SK-N-SH (cell line): Measurements from ENCODE around the gene TNRC6B. TPM values are rescaled to one million over a fixed set of nuclear protein-coding genes. Genes with fewer than 3 reads are reported as not detected.

ENCODE experiments used
- CTCF ChIA-PET: fragments of 300-600, 350-600 bp; formaldehyde crosslinking; extraction: SDS; loops from one replicate; lab custom pipeline; 2021; lab: Yijun Ruan, JAX
- POLR2A ChIA-PET: fragments of 350-600 bp; sonication (Branson Sonifier 250); formaldehyde crosslinking; extraction: SDS; loops from one replicate; lab custom pipeline; 2020; ENCODE audit warnings: antibody characterized with exemption, inconsistent platforms; lab: Yijun Ruan, JAX
- DNase-seq: peaks from one replicate; pipeline ENCODE4 v3.0.0; 2012
- H2AFZ ChIP-seq: fragments of 200-600 bp; sonication (generic); 2 replicates; pipeline ENCODE4 v1.8.1; 2016; ENCODE audit warnings: antibody characterized with exemption, mild to moderate bottlenecking, low read depth
- H3F3A ChIP-seq: fragments of 200-600 bp; sonication (generic); replicated peaks from 2 replicates; pipeline ENCODE3; 2016; ENCODE audit warnings: antibody characterized with exemption, mild to moderate bottlenecking; ENCODE audit not compliant: insufficient read depth
- H3K27ac ChIP-seq, 2 experiments: fragments of 200-500 bp in 1 of 2; fragments of 200-600 bp in 1 of 2; sonication (Bioruptor generic) in 1 of 2; sonication (generic), shearing (Covaris generic) in 1 of 2; 2 replicates each; pipeline versions ENCODE4 v1.5.1 to v1.6.1; 2014 to 2016; ENCODE audit warnings: low read depth in 2 of 2, inconsistent platforms in 1 of 2, low read length in 1 of 2, mild to moderate bottlenecking in 1 of 2, mixed read lengths in 1 of 2
- H3K27me3 ChIP-seq: fragments of 200-600 bp; sonication (generic), shearing (Covaris generic); 2 replicates; pipeline ENCODE4 v1.6.1; 2016; ENCODE audit warnings: mixed run types; ENCODE audit not compliant: insufficient read depth
- H3K36me3 ChIP-seq, 2 experiments: fragments of 200-500 bp in 1 of 2; fragments of 200-600 bp in 1 of 2; sonication (Bioruptor generic) in 1 of 2; sonication (generic) in 1 of 2; replicated peaks in 1 of 2; 2 replicates each; pipeline versions ENCODE3 to v1.5.1; 2014 to 2016; ENCODE audit warnings: low read length in 1 of 2, mild to moderate bottlenecking in 1 of 2; ENCODE audit not compliant: insufficient read depth in 2 of 2, control insufficient read depth in 1 of 2
- H3K4me1 ChIP-seq, 2 experiments: fragments of 200-500 bp in 1 of 2; fragments of 200-600 bp in 1 of 2; sonication (Bioruptor generic) in 1 of 2; sonication (generic), shearing (Covaris generic) in 1 of 2; 2 replicates each; pipeline versions ENCODE4 v1.5.1 to v1.6.1; 2014 to 2016; ENCODE audit warnings: low read depth in 1 of 2, low read length in 1 of 2, mixed run types in 1 of 2; ENCODE audit not compliant: insufficient read depth in 2 of 2, control insufficient read depth in 1 of 2
- H3K4me2 ChIP-seq: fragments of 200-600 bp; sonication (generic), shearing (Covaris generic); 2 replicates; pipeline ENCODE4 v1.6.1; 2017; ENCODE audit warnings: mixed run types
- H3K4me3 ChIP-seq, 2 experiments: fragments of 200-500 bp in 1 of 2; fragments of 200-600 bp in 1 of 2; sonication (Bioruptor generic) in 1 of 2; sonication (generic), shearing (Covaris generic) in 1 of 2; 2 replicates each; pipeline versions ENCODE4 v1.5.1 to v1.8.1; 2014 to 2016; ENCODE audit warnings: low read depth in 2 of 2, inconsistent platforms in 1 of 2, low read length in 1 of 2, mild to moderate bottlenecking in 1 of 2, mixed read lengths in 1 of 2, moderate library complexity in 1 of 2
- H3K79me2 ChIP-seq: fragments of 200-600 bp; sonication (generic); 2 replicates; pipeline ENCODE4 v1.8.1; 2017; ENCODE audit warnings: mild to moderate bottlenecking; ENCODE audit not compliant: insufficient read depth
- H3K9ac ChIP-seq: fragments of 200-600 bp; sonication (generic); 2 replicates; pipeline ENCODE4 v1.6.1; 2017; ENCODE audit warnings: mixed run types
- H3K9me2 ChIP-seq: fragments of 200-600 bp; sonication (generic); 2 replicates; pipeline ENCODE4 v1.6.1; 2017; ENCODE audit warnings: mixed run types
- H3K9me3 ChIP-seq: fragments of 200-600 bp; sonication (generic); 2 replicates; pipeline ENCODE4 v1.6.1; 2017; ENCODE audit warnings: mixed run types, mild to moderate bottlenecking, moderate library complexity
- H4K20me1 ChIP-seq: fragments of 200-600 bp; sonication (generic); 2 replicates; pipeline ENCODE4 v1.6.1; 2017; ENCODE audit warnings: mild to moderate bottlenecking, mixed run types; ENCODE audit not compliant: insufficient read depth
- CHD2 ChIP-seq: fragments of 150-350 bp; IDR thresholded peaks from 2 replicates; pipeline ENCODE4 v1.6.1; 2018; ENCODE audit warnings: low read length; ENCODE audit not compliant: partially characterized antibody
- EP300 ChIP-seq, 2 experiments: IDR thresholded peaks; 2 replicates each; pipeline versions ENCODE4 v1.4.0 to v1.6.1; 2012; ENCODE audit warnings: borderline replicate concordance in 1 of 2, low read depth in 1 of 2, low read length in 1 of 2
- FOXM1 ChIP-seq: IDR thresholded peaks from 2 replicates; pipeline ENCODE4 v1.4.0; 2012; ENCODE audit warnings: low read depth, mild to moderate bottlenecking
- IRF3 ChIP-seq: fragments of 150-350 bp; IDR thresholded peaks from 2 replicates; pipeline ENCODE4 v1.6.1; 2016; ENCODE audit warnings: mild to moderate bottlenecking, low read depth, low read length
- RCOR1 ChIP-seq: fragments of 150-350 bp; IDR thresholded peaks from 2 replicates; pipeline ENCODE4 v1.6.1; 2017; ENCODE audit warnings: antibody characterized with exemption, low read length
- RFX5 ChIP-seq: IDR thresholded peaks from 2 replicates; pipeline ENCODE4 v1.6.1; 2012; ENCODE audit warnings: mild to moderate bottlenecking, improper control_type of control experiment, low read length
- SMC3 ChIP-seq: IDR thresholded peaks from 2 replicates; pipeline ENCODE4 v1.6.1; 2012; ENCODE audit warnings: low read depth, low read length, improper control_type of control experiment
- TCF12 ChIP-seq: IDR thresholded peaks from 2 replicates; pipeline ENCODE4 v1.4.0; 2012
- TEAD4 ChIP-seq: IDR thresholded peaks from 2 replicates; pipeline ENCODE4 v1.4.0; 2012; ENCODE audit warnings: mild to moderate bottlenecking, borderline replicate concordance; ENCODE audit not compliant: insufficient read depth
- USF1 ChIP-seq: IDR thresholded peaks from 2 replicates; pipeline ENCODE4 v1.4.0; 2012; ENCODE audit warnings: low read depth, borderline replicate concordance
- USF2 ChIP-seq: fragments of 150-350 bp; IDR thresholded peaks from 2 replicates; pipeline ENCODE4 v1.6.1; 2017; ENCODE audit warnings: antibody characterized with exemption, low read length, low read depth, borderline replicate concordance
- WGBS: methylation state at CpG from one replicate; pipeline ENCODE4 v1.1.6; 2017; ENCODE audit warnings: low lambda C conversion rate; 5-methylcytosine and 5-hydroxymethylcytosine counted together
- polyA plus RNA-seq, 3 experiments: library from polyadenylated mRNA; depleted of rRNA; stranded (reverse); fragments of >200 nt; gene quantifications; 2 replicates each; pipeline ENCODE4 v1.2.3, GENCODE V29; 2012

TNRC6B gene
- polyA plus RNA-seq, 1 of the 3 experiments (the other 2 are of a cell fraction) = 1.2 TPM

GRCh38 chr22:40247976-40248375 lies 70.3 kb downstream of the TNRC6B start:
- Histone ChIP-seq H3K36me3 (no peaks in the 10 kb centered on the region), H3K4me1 (peaks cover 0 to 5% of the 10 kb centered on the region in 2 experiments; a peak in 1 of 4 replicates), H2AFZ (no peak overlapping the region), H3K27ac (no peak overlapping the region), H3K79me2 (peaks cover 19% of the 10 kb centered on the region), H3K9me2 (no peaks in the 10 kb centered on the region), H3K9ac (no peak overlapping the region), H3K4me2 (no peak overlapping the region), H3F3A (no peaks in the 10 kb centered on the region), H3K27me3 (no peaks in the 10 kb centered on the region), H3K4me3 (no peak overlapping the region), H3K9me3 (no peaks in the 10 kb centered on the region), H4K20me1 (no peaks in the 10 kb centered on the region)
- CTCF ChIA-PET = no interaction called here
- no peak for TF ChIP-seq IRF3
- no peak for TF ChIP-seq RCOR1
- 82% methylated on average over 3 of the region's 6 CpGs for WGBS
- POLR2A ChIA-PET = no interaction called here
- no peak for DNase-seq

GRCh38 chr22:40249286-40249685 lies 71.6 kb downstream of the TNRC6B start:
- H3K79me2 ChIP-seq = peaks cover 10% of the 10 kb centered on the region
- no peaks in the 10 kb centered on the region for H4K20me1 ChIP-seq
- TF ChIP-seq USF2 = no peak
- TF ChIP-seq EP300 (IDR thresholded peaks at IDR 0.05; ENCODE audit: borderline replicate concordance in 1 of 2, low read depth in 1 of 2, low read length in 1 of 2) = no peak
- no peak for TF ChIP-seq CHD2
- no peak for TF ChIP-seq FOXM1
- TF ChIP-seq USF1 = no peak
- no peak for TF ChIP-seq TCF12
- TF ChIP-seq SMC3 = no peak
- no peak for TF ChIP-seq TEAD4
- TF ChIP-seq RFX5 = no peak

More at GRCh38 chr22:40249286-40249685, 71.6 kb downstream of the TNRC6B start:
- Histone ChIP-seq H3K27ac (no peak overlapping the region), H2AFZ (no peak overlapping the region), H3F3A (no peaks in the 10 kb centered on the region), H3K36me3 (no peaks in the 10 kb centered on the region), H3K4me2 (no peak overlapping the region), H3K27me3 (no peaks in the 10 kb centered on the region), H3K4me3 (no peak overlapping the region), H3K4me1 (peaks cover 0 to 5% of the 10 kb centered on the region in 2 experiments; a peak in 1 of 4 replicates), H3K9me3 (no peaks in the 10 kb centered on the region), H3K9me2 (no peaks in the 10 kb centered on the region), H3K9ac (no peak overlapping the region)
- WGBS = 100% methylated on average over 2 of the region's 3 CpGs
- no peak for DNase-seq
- POLR2A ChIA-PET = no interaction called here
- CTCF ChIA-PET = no interaction called here
